GM10266 (cell line): Measurements from ENCODE around the gene LCE3C.
A peak's percentile ranks its signal among the peaks of the same experiment; 100 is the strongest.
"Not testable (repeated sequence)": the region's sequence is repeated elsewhere in the genome, so short reads cannot be mapped to it uniquely, and the experiment has no call there.

Source experiments
- DNase-seq: peaks from one replicate; pipeline ENCODE4 v3.0.0; 2012; ENCODE audit errors: extremely low spot score
- TF ChIP-seq, protein P1 (sequence below): IDR thresholded peaks from 2 replicates; pipeline ENCODE4 v1.5.1; 2012; ENCODE audit warnings: mild to moderate bottlenecking, low read depth; ENCODE audit not compliant: control insufficient read depth, insufficient read depth; ENCODE audit errors: missing control alignments

The LCE3C gene, protein sequence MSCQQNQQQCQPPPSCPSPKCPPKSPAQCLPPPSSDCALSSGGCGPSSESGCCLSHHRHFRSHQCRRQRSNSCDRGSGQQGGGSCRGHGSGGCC

DNA sequence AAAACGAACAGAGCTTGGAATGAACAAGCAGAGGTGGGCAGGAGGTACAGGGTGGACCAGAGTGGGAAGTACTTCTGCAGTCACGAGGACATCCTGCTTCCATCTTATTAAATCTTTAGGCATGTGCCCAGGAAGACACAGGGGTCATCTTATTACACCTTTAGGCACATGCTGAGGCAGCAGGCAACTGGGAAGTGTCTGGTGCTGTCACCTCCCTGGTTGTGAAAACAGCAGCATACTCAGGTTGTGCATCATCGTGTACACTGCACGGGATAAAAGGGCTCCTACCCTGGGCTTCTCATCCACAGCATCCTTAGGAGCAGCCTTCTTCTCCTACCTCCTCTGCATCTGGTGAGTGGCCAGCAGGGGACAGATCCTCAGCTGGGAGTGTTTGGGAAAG lies at the start of gene LCE3C:
Gene LCE3C (plus strand): TSS at position 301 of the 400 bp plus-strand sequence. CDS start 498 bp downstream, outside the sequence.
- DNase-seq: no peak
- TF ChIP-seq, protein P1, sequence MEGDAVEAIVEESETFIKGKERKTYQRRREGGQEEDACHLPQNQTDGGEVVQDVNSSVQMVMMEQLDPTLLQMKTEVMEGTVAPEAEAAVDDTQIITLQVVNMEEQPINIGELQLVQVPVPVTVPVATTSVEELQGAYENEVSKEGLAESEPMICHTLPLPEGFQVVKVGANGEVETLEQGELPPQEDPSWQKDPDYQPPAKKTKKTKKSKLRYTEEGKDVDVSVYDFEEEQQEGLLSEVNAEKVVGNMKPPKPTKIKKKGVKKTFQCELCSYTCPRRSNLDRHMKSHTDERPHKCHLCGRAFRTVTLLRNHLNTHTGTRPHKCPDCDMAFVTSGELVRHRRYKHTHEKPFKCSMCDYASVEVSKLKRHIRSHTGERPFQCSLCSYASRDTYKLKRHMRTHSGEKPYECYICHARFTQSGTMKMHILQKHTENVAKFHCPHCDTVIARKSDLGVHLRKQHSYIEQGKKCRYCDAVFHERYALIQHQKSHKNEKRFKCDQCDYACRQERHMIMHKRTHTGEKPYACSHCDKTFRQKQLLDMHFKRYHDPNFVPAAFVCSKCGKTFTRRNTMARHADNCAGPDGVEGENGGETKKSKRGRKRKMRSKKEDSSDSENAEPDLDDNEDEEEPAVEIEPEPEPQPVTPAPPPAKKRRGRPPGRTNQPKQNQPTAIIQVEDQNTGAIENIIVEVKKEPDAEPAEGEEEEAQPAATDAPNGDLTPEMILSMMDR: no peak

DNA sequence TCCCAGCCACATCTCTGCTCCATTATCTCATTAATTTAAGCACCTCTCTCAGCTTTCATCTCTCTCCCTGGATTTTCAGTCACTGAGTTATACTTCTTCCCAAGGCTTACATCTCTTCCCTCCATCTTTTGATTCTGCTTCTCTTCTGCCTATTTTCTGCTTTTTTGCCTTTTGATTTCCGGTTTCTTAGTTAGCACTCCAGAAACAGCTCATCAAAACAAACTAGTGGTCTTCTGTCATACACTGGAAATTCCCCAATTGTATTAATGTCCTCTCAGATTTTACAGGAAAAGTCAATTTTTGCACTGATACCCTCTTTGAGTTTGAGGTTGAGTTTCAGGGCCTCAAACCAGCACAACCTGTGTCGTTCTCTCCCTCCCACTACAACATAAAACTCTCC lies 34.9 kb upstream of the LCE3C start:
- TF ChIP-seq, protein P1: no peak
- no peak for DNase-seq

DNA sequence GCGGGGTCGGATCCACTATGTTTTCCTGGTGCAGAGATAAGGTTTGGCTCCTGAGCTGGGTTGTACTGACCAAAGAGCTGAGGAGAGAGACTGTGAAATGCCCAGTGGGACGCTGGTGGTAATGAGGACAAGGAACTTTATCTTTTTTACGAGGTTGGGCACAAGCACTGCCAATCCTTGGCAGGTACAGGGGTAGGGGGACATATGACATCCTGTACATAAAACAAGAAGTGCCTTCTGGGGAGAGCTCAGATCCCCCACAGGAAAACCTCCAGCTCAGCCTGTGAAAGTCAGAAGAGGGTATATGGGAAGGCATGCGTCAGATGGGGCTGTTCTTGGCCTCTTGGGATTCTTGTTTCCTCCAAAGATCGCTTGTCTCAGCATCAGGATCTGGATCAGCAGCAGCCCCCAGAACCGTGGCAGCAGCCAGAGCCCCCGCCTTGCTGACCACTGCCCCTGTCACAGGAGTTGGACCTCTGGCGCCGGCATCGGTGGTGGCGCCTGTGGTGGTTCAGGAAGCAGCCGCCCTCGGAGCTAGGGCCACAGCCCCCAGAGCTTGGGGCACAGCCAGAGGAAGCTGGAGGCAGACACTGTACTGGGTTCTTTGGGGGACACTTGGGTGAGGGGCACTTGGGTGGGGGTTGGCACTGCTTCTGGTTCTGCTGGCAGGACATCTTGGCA lies 34.4 kb upstream of the LCE3C start:
- TF ChIP-seq, protein P1: no peak
- no peak for DNase-seq

DNA sequence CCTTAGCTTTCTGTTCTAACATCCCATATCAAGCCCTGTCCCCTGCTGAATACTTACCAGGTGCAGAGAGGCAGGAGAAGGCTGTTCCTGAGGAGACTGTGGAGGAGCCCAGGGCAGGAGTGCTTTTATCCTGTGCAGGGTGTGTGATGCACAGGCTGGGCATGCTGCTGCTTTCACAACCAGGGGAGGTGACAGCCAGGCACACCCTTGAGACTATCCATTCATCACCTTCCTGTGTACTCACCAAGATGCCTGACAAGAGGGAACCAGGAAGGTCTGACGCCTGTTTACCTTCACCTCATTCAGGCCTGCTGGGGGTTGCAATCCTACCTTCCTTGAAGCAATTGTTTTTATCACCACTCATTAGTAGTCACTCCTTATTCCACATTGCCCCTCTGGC lies 33.4 kb upstream of the LCE3C start, which contains the start of gene LCE3E:
Gene LCE3E (minus strand): TSS at position 100 of the 400 bp plus-strand sequence. CDS start 572 bp downstream, outside the sequence.
- no peak for DNase-seq
- TF ChIP-seq, protein P1: no peak

DNA sequence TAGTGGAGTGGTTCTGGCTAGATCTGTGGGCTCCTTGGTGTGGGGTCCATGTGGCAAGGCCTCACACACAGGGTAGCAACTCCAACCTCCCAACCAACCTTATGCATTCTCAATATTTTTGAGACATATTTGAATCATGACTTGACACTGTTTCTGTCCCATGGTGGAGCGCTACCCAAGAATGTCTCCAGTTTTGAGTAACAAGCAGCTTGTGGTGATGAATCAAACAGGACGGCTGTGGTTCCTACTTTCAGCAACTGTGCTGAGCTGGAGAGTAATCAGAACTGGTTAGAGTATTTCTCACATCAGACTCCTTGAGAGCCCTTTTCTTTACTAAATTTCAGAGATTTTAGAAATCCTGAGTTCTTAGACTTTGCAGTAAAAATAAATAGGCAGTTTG lies 22.9 kb upstream of the LCE3C start:
- TF ChIP-seq, protein P1: no peak
- peak; percentile 44 for DNase-seq

DNA sequence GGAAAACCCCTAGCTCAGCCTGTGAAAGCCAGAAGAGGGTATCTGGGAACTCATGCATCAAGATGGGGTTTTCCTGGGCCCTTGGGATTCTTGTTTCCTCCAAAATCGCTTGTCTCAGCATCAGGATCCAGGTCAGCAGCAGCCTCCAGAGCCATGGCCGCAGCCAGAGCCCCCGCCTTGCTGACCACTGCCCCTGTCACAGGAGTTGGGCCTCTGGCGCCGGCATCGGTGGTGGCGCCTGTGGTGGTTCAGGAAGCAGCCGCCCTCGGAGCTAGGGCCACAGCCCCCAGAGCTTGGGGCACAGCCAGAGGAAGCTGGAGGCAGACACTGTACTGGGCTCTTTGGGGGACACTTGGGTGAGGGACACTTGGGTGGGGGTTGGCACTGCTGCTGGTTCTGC lies 20.5 kb upstream of the LCE3C start:
- DNase-seq: not testable (repeated sequence)

DNA sequence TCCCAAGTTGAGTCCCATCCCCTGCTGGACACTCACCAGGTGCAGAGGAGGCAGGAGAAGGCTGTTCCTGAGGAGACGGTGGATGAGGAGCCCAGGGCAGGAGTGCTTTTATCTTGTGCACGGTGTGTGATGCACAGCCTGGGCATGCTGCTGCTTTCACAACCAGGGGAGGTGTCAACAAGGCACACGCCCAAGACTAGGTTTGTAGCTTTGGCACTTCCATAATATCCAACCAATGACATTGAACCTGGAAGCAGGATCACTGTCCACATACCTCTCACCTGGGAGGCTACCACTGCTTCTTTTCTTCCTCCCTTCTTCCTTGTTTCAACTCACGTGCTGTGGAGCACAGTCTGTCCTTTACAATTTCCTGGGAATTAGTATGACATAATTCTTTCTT lies 19.6 kb upstream of the LCE3C start, which contains the start of gene LCE3D:
Gene LCE3D (minus strand): TSS at position 84 of the 400 bp plus-strand sequence. CDS start 580 bp downstream, outside the sequence.
- TF ChIP-seq, protein P1: no peak
- DNase-seq: no peak
